HG03196 (cell line): Measurements from ENCODE around the gene ARID1A.
A peak's percentile ranks its signal among the peaks of the same experiment; 100 is the strongest.

Experiments used
- ATAC-seq: cut with Tn5 transposase; IDR thresholded peaks from one replicate; pipeline ENCODE4 v1.9.1; 2021; ENCODE audit not compliant: unreplicated experiment

The ARID1A gene

DNA sequence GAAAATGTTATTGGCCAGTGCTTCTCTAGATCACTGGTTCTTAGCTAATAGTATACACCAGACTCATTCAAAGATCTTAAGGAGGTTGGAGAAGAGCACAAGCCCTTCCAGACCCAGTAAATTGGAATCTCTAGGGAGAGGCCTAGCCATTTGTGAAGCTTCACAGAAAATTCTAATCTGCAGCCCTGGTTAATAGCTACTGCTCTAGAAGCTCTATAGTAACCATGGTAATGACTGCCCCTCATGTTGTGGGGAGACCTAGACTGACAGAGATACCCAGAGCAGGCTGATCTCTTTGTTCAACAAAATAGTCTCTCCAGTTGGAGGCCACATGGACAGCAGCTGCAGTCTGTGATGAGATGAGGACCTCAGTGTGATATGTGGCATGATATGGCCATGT is 31.7 kb downstream of the ARID1A start:
- no peak for ATAC-seq

- ATAC-seq = no peak
These were observed 32.8 kb downstream of the ARID1A start for GRCh38 chr1:26728645-26729044.

- no peak for ATAC-seq
These were observed 33.8 kb downstream of the ARID1A start for GRCh38 chr1:26729633-26730032.

- no peak for ATAC-seq
These were observed 34.9 kb downstream of the ARID1A start for GRCh38 chr1:26730695-26731094.

DNA sequence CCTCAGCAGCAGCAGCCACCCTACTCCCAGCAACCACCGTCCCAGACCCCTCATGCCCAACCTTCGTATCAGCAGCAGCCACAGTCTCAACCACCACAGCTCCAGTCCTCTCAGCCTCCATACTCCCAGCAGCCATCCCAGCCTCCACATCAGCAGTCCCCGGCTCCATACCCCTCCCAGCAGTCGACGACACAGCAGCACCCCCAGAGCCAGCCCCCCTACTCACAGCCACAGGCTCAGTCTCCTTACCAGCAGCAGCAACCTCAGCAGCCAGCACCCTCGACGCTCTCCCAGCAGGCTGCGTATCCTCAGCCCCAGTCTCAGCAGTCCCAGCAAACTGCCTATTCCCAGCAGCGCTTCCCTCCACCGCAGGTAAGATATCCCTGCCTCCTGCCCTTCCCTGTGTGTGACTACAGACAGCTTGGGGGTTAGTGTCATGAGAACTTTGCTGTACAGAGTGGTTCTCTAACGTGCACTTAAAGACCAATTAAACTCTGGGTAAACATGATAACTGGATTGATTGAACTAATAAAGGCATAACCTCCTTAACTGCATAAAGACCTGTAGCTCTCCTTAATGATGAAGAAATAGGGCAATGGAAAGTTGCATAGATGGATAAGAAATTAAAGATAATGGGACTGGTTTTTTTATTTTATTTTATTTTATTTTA is 35.6 kb downstream of the ARID1A start:
- no peak for ATAC-seq

GRCh38 chr1:26733392-26733791 is 37.6 kb downstream of the ARID1A start:
- no peak for ATAC-seq

DNA sequence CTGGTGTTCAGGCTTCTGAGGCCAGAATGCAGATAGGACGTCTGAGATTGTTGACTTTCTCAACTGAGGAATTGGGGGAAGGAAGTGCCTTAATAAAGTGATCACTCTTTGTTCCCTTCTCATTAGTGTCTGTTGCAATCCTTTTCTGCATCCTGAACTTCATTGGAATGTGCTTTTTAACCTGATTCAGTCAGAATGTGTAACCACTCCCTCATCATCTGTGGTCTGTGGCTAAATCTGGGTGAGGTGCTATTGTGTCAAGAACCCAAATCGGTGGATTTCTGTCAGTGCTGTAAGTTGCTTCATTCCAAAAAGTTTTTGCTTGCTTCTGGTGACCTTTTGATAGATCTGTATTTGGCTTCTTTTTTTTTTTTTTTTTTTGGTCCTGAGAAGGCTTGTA is 38.2 kb downstream of the ARID1A start:
- no peak for ATAC-seq

GRCh38 chr1:26734501-26735058 is 38.8 kb downstream of the ARID1A start:
- no peak for ATAC-seq

- ATAC-seq = no peak
These were observed 43.6 kb downstream of the ARID1A start for GRCh38 chr1:26739329-26739914.

DNA sequence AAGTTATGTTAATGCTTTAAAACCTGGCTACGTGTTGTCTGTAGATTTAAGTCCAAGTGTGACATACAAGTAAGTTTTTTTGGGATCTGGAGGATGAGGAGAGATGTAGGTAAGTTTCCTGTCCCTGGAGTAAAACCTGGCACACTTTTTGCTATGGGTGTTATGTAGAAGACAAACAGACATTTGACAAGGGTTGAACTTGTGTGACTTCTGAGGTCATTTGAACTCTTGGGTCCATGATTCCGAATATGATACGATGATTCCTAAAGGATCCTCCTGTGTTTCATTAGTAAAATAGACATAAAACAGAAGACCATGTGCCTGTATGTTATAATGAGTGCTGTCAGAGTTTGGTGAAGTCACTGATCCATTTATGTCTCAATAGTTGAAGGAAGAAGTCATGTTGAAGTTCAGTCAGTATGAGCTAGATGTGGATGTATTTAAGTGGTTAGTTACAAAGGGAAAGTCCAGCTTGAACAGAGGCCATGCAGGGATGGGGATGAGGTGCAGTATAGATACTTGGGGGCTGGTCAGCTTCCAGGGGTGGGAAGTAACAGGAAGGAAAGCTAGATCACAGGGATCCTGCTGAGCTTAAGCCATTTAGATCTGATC is 44.3 kb downstream of the ARID1A start:
- ATAC-seq = no peak

DNA sequence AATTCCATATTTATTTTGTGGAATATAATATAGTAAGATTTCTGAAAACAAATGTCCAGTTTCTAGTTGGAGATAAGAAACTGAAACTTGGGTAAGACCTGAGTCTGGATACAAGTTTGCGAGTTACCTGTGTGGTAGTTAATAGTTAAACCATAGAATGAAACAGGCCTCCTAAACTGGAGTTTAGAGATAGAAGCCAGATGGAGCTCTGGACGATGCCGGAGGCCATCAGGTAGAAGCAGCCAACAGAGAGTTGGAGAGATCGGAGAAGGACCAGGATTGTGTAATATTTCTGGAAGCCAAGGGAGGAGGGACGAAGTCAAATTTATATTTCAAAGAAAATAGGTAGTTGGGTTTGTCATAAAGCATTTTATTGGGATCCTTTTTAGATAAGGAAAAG is 45.1 kb downstream of the ARID1A start:
- ATAC-seq = no peak

- no peak for ATAC-seq
These were observed 47.7 kb downstream of the ARID1A start for GRCh38 chr1:26743426-26744059.

- ATAC-seq = peak; percentile 95
These were observed 48.5 kb downstream of the ARID1A start for GRCh38 chr1:26744075-26744959.

DNA sequence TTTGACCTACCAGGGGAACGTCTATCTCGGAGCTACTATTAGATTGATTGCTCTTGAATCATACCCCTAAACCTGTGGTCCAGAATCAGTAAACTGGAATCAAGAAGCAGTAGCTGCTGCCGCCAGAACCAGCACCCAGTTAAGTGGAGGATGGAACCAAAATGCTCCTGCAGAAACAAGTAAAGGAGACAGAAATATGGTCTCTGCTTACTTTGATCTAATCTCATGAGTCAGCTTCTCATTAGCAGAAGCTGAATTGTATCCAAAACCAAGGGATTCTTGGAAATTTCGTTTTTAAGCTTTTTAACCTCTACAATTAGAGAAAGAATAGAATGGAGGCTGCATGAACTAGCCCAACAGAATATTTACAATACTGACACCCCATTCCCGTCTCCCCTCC is 49.4 kb downstream of the ARID1A start:
- no peak for ATAC-seq

DNA sequence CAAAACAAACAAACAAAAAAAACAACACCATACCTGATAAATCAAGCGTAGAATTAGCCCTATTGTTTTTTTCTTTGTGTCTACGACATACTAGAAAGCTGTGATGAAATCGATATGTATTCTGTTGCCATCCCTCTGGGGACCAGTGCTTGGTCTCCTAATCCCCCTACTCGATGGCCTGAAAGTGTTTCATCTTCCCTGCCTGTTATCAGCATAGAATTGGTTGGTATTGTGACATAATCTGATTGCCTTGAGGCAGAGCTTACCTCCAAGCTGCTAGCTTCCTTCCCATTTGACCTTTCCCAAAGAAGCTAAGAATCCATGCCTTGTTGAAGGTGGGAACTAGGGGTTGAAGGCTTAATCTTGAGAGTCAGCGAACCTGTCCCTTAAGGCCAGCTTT is 51.2 kb downstream of the ARID1A start:
- ATAC-seq = no peak

GRCh38 chr1:26748351-26748750 is 52.5 kb downstream of the ARID1A start:
- no peak for ATAC-seq

- ATAC-seq = no peak
These were observed 53.6 kb downstream of the ARID1A start for GRCh38 chr1:26749458-26749857.

- ATAC-seq = no peak
These were observed 54.6 kb downstream of the ARID1A start for GRCh38 chr1:26750428-26750827.

GRCh38 chr1:26752519-26752918 is 56.7 kb downstream of the ARID1A start:
- ATAC-seq = no peak

DNA sequence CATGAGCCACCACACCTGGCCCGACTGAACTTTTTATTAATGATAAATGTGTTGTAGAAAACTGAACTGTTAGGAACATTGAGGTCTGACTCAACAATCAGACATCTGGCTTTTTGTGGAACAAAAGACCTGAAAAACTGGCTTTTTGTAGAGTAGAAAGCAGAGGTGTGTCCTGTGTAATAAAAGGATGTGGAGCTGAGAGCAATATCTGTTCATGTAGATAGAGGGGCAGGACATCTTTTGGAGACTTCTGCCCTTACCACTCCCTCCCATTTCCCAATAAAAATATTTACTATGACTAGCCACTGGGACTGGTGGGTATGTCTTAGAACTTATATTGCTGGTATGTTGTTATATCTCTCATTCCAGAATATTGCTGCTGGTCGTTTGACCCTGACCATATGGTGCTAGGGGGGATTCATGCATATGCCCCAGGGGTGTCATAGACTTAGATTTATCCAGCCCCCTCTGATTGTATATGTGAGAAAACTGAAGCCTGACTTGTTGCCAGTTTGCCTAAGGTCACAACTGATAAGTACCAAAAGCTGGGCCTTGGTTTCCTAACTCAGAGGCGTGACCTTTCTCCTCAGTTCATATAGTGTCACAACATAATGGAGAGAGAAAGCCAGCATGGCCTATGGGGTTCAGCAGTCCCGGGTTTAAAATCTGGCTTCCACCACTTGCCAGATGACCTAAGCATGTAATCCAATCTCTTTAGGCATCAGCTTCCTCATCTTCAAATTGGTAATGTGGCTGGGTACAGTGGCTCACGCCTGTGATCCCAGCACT is 58.5 kb downstream of the ARID1A start:
- no peak for ATAC-seq
